Panc1 (cell line): ENCODE measurements around the gene POLR2B. TPM values are rescaled to one million over a fixed set of nuclear protein-coding genes. Genes with fewer than 3 reads are reported as not detected.

ENCODE experiments used
- ATAC-seq: fragments of 200-7000 bp; cut with Tn5 transposase; 2 replicates; pipeline ENCODE4 v1.9.1; 2020; ENCODE audit warnings: mild to moderate bottlenecking, moderate library complexity
- BruUV-seq: library from RNA; stranded (reverse); fragments of 400-500 nt; replicated peaks from 2 replicates; lab custom pipeline; 2021; lab: Mats Ljungman, UMichigan
- CTCF ChIA-PET: fragments of 300-600 bp; sonication (Branson Sonifier 250); formaldehyde crosslinking; loops from one replicate; lab custom pipeline; 2022; ENCODE audit warnings: antibody characterized with exemption; lab: Charles Lee
- POLR2A ChIA-PET: fragments of 300-600 bp; sonication (Branson Sonifier 250); formaldehyde crosslinking; loops from one replicate; lab custom pipeline; 2022; ENCODE audit warnings: antibody characterized with exemption; lab: Charles Lee
- DNase-seq: peaks from one replicate; pipeline ENCODE4 v3.0.0-alpha.2; 2010; ENCODE audit warnings: low read depth, low spot score
- H3K27ac ChIP-seq: 2 replicates; pipeline ENCODE4 v1.5.1; 2011; ENCODE audit warnings: mild to moderate bottlenecking, low read length, inconsistent platforms
- H3K27me3 ChIP-seq: fragments of 200-500 bp; sonication (Bioruptor generic); 2 replicates; pipeline ENCODE4 v1.6.0; 2014; ENCODE audit warnings: low read length, inconsistent platforms; ENCODE audit not compliant: control insufficient read depth, insufficient read depth
- H3K36me3 ChIP-seq: fragments of 200-500 bp; sonication (Bioruptor generic); 2 replicates; pipeline ENCODE4 v1.5.1; 2014; ENCODE audit warnings: inconsistent platforms, mild to moderate bottlenecking, low read length, moderate library complexity; ENCODE audit not compliant: control insufficient read depth, insufficient read depth
- H3K4me1 ChIP-seq: 2 replicates; pipeline ENCODE4 v1.5.1; 2011; ENCODE audit warnings: inconsistent platforms, mild to moderate bottlenecking, low read length, moderate library complexity; ENCODE audit not compliant: control insufficient read depth, insufficient read depth
- H3K4me3 ChIP-seq, 2 experiments: 2 replicates each; pipeline ENCODE4 v1.5.1; 2011 to 2012; ENCODE audit warnings: low read depth in 2 of 2, low read length in 2 of 2, mild to moderate bottlenecking in 2 of 2, inconsistent platforms in 1 of 2, moderate library complexity in 1 of 2
- H3K9me3 ChIP-seq: fragments of 200-500 bp; sonication (Bioruptor generic); 2 replicates; pipeline ENCODE4 v1.5.1; 2014; ENCODE audit warnings: low read depth, mild to moderate bottlenecking, inconsistent platforms, low read length, moderate library complexity; ENCODE audit not compliant: control insufficient read depth, insufficient read depth
- CTCF ChIP-seq: fragments of 450-650 bp; IDR thresholded peaks from 2 replicates; pipeline ENCODE4 v1.5.1; 2017; ENCODE audit warnings: mild to moderate bottlenecking
- POLR2AphosphoS5 ChIP-seq: IDR thresholded peaks from 2 replicates; pipeline ENCODE4 v1.6.1; 2012; ENCODE audit warnings: mild to moderate bottlenecking, low read depth, low read length, moderate library complexity
- REST ChIP-seq, 2 experiments: IDR thresholded peaks; 2 replicates each; pipeline ENCODE4 v1.6.1; 2011 to 2012; ENCODE audit warnings: low read depth in 2 of 2, control low read depth in 1 of 2, low read length in 1 of 2, mild to moderate bottlenecking in 1 of 2, moderate library complexity in 1 of 2; ENCODE audit not compliant: insufficient read depth in 1 of 2
- SIN3A ChIP-seq: IDR thresholded peaks from 2 replicates; pipeline ENCODE4 v1.6.1; 2012; ENCODE audit warnings: low read depth, mild to moderate bottlenecking, low read length, moderate library complexity, borderline replicate concordance; ENCODE audit not compliant: insufficient read depth
- TCF7L2 ChIP-seq: IDR thresholded peaks from 2 replicates; pipeline ENCODE4 v1.6.1; 2011; ENCODE audit warnings: mild to moderate bottlenecking, low read depth, low read length, inconsistent platforms
- in situ Hi-C: cut with HindIII; loops from 2 replicates; pipeline ENCODE4 v1.10.0; 2016; ENCODE audit warnings: low sequenced_read_pairs, low pct_unique_long_range_greater_than_20kb
- intact Hi-C: fragments of 100-400 bp; cut with micrococcal nuclease; formaldehyde crosslinking; loops from one replicate; pipeline ENCODE4 v1.10.0; 2022; ENCODE audit not compliant: unreplicated experiment
- total RNA-seq: library from RNA; stranded (reverse); gene quantifications from one replicate; pipeline ENCODE4 v1.2.1, GENCODE V29; 2021; ENCODE audit not compliant: unreplicated experiment

Gene POLR2B
- total RNA-seq, 1 experiment from 2014 or later, result 84.1 TPM

GRCh38 chr4:56976283-56976836 lies 2.3 kb upstream of the POLR2B start:
- TF ChIP-seq CTCF, result no peak
- no peak for TF ChIP-seq TCF7L2
- TF ChIP-seq POLR2AphosphoS5, result no peak
- TF ChIP-seq REST (IDR thresholded peaks at IDR 0.05; ENCODE audit: insufficient read depth in 1 of 2, low read depth in 2 of 2, low read length in 1 of 2), result no peak
- TF ChIP-seq SIN3A, result no peak
- ChIA-PET POLR2A (no interaction called here), CTCF (no interaction called here)
- no peaks in the 10 kb centered on the region for H3K27me3 ChIP-seq
- no peaks in the 10 kb centered on the region for H3K9me3 ChIP-seq
- H3K4me3 ChIP-seq, result peak overlapping the region; percentile 74 to 96
- H3K4me1 ChIP-seq, result peaks cover 3% of the 10 kb centered on the region; the same call in 1 of the 2 replicates
- in situ Hi-C loops (no loop called here), intact Hi-C loops (no loop called here)
- H3K27ac ChIP-seq, result peak overlapping the region; percentile 59
- H3K36me3 ChIP-seq, result peaks cover 27% of the 10 kb centered on the region
- ATAC-seq (peak; percentile 4), DNase-seq (no peak)
- BruUV-seq, result no TSS peak

- Histone ChIP-seq H3K27me3 (no peaks in the 10 kb centered on the region), H3K9me3 (no peaks in the 10 kb centered on the region), H3K27ac (peak overlapping the region; percentile 78), H3K36me3 (peaks cover 25% of the 10 kb centered on the region), H3K4me3 (peak overlapping the region; percentile 74 to 96), H3K4me1 (peaks cover 8% of the 10 kb centered on the region; the same call in 1 of the 2 replicates)
- ATAC-seq (peak; percentile 47), DNase-seq (no peak)
- BruUV-seq, result TSS peak; percentile 61
- CTCF ChIA-PET, result no interaction called here
- intact Hi-C loops, result no loop called here
- no peak for TF ChIP-seq CTCF
- no peak for TF ChIP-seq TCF7L2
- in situ Hi-C loops, result no loop called here
- POLR2A ChIA-PET, result no interaction called here
Measured at GRCh38 chr4:56976837-56977320, 1.8 kb upstream of the POLR2B start.
